GM12872 (cell line): Measurements from ENCODE around the gene DNER.

Source experiments
- TF ChIP-seq, protein P1 (sequence below): IDR thresholded peaks from 3 replicates; pipeline ENCODE4 v1.5.1; 2011; ENCODE audit warnings: low read depth, mild to moderate bottlenecking, low read length, moderate library complexity; ENCODE audit not compliant: insufficient read depth

DNER gene

DNA sequence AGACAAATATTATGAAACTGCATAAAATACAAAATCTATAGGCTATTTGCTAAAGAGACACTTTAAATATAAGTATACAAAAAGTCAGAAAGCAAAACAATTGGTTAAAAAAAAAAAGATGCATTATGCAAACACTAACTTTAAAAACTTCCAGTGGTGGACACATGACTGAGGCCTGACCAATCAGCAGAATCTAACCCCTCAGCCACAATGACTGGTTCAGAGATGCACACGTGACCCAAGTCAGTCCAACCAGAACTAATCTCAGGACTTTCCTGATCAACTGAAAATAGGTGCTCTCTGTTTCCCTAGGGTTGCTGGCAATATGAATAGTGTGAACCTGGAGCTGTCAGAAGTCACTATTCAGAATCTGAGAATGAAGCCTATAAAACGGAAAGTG, 22.7 kb downstream of the DNER start:
- TF ChIP-seq, protein P1, sequence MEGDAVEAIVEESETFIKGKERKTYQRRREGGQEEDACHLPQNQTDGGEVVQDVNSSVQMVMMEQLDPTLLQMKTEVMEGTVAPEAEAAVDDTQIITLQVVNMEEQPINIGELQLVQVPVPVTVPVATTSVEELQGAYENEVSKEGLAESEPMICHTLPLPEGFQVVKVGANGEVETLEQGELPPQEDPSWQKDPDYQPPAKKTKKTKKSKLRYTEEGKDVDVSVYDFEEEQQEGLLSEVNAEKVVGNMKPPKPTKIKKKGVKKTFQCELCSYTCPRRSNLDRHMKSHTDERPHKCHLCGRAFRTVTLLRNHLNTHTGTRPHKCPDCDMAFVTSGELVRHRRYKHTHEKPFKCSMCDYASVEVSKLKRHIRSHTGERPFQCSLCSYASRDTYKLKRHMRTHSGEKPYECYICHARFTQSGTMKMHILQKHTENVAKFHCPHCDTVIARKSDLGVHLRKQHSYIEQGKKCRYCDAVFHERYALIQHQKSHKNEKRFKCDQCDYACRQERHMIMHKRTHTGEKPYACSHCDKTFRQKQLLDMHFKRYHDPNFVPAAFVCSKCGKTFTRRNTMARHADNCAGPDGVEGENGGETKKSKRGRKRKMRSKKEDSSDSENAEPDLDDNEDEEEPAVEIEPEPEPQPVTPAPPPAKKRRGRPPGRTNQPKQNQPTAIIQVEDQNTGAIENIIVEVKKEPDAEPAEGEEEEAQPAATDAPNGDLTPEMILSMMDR = no peak

DNA sequence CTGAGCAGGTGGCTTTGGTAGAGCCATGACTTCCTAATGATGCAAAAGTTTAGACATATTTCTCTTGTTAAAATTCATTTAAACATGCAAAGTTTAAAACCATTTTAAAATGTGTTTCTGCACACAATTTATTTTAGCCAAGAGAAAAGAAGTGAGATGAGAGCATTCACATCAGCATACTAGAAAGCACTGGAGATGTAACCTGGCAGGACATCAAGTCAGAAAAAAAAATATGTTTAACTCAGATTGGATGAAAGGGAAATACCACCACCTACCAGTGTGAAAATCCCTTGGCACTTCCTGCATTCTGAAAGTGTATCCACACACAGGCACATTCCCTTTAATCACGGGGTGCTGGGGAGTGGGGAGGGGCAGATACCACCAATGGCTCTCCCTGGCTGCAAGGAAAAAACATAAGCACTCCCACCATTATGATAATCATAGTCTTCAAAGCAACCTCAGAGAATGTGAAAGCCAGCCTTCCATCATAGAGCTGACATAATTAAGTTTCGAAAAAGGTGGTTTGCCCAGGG, 25.0 kb downstream of the DNER start:
- TF ChIP-seq, protein P1 = no peak

DNA sequence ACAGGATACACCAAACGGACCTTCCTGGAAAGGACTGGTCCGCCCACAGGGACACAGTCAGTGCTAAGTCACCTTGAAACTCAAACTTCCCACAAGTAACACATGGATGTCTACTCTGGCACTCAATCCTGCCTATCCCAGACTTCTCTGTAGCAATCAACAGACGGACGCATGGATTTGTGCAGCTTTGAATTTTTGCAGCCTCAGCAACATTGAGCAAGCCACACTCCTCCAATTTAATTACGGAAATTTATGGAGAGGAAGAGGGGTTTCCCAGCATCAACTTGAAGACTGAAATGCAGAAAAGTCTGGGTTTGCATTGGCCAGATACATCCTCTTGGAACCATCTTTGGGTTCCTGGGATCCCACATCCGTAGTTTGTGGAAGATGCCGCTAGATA, 26.2 kb downstream of the DNER start:
- TF ChIP-seq, protein P1 = no peak

DNA sequence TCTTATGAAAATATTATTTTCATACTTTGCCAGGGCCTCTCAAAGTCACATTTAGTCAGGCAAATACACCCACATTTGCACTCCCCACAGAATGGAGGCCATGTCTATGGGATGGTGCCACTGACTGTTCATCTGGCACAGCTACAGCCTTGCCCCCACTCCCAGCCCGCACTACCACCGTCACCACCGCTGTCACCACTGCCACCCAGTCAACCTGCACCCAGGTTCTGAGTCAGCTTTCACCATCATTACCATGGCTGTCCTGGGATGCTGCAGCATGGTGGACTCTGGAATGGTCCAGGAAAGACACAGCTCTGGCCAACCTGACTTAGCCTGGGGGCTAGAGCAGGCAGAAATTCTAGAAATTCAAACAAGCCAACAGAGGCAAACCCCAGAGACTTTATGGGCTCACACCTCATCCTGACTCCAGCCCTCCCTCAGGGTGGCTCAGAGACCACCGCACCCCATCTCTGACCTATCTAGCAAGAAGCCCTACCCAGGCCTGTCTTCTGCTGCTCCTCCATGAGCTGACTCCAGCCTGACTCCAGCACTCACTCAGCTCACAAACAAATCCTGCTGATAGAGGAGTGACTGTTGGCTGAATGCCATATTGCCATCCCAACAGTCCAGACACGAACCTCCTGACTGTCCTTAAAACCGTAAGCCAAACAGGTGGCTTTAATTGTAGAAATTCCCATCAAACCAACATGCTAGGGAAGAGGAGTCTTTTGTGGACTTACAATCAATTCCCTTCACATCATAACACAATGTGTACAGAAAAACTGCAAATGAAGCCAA, 28.0 kb downstream of the DNER start:
- TF ChIP-seq, protein P1 = no peak

DNA sequence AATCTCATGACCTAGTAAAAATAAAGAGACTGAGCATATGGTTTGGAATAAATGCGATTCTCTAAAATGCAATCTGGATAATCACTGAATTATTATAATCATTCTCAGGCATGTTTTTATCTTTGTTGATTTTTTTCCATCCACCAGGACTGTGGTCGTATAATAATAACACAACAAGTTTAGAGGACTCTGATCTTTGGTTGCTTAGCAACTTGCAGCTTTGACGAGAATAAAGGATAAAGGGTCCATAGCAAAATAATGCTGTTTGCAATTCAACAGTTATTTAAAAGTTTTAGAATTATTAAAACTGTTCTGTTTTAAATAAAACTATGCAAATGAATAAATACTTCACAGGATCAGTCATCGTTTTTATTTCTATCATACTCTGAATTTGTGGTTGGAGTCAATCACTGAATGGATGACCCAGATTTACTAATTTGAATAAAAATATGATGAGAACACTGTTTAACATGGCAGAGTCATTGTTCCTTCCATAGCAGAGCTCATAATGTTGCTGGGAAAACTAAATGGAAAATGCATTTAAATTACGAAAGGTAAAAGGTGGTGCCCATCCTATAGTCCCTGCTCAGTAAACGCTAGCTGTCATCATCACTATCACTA, 29.3 kb downstream of the DNER start:
- TF ChIP-seq, protein P1 = no peak

DNA sequence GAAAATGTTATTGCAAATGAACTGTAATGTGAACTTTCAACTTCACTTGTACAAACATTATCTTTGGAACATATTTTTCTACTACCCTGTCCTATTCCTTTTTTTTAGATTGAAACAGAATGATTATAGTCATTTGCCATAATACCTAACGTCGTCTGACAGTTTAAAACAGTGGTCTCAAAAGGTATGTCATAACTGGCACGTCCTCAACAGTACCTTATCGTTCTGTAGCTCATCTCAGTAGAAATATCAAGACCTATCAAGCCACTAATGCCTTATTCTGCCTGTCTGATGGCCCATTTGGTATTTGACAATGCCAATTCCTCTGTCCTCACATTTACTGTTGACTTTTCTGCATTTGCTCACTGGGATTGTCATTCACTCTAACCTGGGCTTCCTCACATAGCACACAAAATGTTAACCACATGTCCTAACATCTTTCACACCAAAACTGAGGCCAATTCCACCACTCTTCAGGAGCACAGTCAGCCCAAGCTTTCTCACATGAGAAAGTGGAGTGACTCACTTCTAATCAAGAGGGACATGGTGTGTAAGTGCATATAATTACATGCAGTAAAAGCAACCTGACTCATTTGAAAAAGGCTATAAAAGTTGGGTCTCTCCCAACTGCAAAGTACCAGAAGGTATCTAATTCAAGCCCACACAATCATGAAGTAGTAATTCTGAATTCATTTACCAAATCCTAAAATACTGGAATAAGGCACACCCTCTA, 34.8 kb downstream of the DNER start:
- TF ChIP-seq, protein P1 = no peak

DNA sequence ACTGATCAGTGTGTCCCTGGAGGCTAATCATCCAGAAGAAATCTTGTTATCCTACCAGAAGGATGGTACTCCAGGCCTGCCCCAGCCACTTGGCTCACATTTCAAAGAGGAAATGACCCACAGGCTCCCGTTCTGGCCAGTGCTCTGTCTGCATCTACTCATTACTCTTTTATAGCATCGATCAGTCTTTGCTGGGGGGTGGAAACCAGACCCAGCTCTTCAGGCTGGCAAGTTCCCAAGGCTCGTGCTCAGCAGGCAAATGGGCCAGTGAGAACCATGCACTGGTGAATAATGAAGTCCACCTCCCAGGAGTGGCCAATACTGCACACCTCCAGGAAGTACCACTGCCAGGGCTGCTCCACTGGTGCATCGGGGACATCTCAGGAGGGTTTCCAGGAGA, 38.8 kb downstream of the DNER start:
- TF ChIP-seq, protein P1 = no peak
